ENCODE results near the gene COL4A5.
"Not testable (repeated sequence)": the region's sequence is repeated elsewhere in the genome, so short reads cannot be mapped to it uniquely, and the experiment has no call there.

COL4A5 gene

DNA sequence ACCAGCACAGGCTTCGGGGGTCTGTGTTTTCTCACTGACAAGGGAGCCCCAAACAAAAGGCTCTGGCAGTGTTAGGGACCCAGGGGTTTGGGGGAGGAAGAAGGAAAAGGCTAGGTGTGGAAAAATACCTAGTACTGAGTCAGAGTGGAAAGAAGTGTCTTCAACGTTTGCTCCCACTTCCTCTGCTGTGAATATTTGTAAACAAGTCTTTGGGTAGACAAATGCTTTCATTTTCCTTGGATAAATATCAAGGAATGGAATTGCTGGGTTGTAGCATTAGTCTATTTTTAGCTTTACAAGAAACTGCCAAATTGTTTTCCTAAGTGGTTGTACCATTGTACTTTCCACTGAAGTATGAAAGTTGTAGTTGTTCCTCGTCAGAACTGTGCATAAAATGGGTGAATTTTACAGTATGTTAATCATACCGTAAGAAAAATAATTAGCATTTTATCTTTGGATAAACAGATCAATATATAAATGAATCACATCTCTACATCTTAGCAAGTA, 17.4 kb downstream of the COL4A5 start:
- H3K4me3 ChIP-seq (ENCODE audit: low read depth in 1 of 2, low read length in 1 of 2): no peak overlapping the region
- H3K4me1 ChIP-seq (ENCODE audit: control insufficient read depth in 1 of 2, insufficient read depth in 1 of 2, low read depth in 1 of 2, low read length in 1 of 2): no peaks in the 10 kb centered on the region
- no peaks in the 10 kb centered on the region for H3K36me3 ChIP-seq
- H3K27me3 ChIP-seq: no peaks in the 10 kb centered on the region
- TF ChIP-seq, protein P1, sequence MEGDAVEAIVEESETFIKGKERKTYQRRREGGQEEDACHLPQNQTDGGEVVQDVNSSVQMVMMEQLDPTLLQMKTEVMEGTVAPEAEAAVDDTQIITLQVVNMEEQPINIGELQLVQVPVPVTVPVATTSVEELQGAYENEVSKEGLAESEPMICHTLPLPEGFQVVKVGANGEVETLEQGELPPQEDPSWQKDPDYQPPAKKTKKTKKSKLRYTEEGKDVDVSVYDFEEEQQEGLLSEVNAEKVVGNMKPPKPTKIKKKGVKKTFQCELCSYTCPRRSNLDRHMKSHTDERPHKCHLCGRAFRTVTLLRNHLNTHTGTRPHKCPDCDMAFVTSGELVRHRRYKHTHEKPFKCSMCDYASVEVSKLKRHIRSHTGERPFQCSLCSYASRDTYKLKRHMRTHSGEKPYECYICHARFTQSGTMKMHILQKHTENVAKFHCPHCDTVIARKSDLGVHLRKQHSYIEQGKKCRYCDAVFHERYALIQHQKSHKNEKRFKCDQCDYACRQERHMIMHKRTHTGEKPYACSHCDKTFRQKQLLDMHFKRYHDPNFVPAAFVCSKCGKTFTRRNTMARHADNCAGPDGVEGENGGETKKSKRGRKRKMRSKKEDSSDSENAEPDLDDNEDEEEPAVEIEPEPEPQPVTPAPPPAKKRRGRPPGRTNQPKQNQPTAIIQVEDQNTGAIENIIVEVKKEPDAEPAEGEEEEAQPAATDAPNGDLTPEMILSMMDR (IDR thresholded peaks at IDR 0.05): no peak
- no peaks in the 10 kb centered on the region for H3K9me3 ChIP-seq
- no peak overlapping the region for H3K27ac ChIP-seq

DNA sequence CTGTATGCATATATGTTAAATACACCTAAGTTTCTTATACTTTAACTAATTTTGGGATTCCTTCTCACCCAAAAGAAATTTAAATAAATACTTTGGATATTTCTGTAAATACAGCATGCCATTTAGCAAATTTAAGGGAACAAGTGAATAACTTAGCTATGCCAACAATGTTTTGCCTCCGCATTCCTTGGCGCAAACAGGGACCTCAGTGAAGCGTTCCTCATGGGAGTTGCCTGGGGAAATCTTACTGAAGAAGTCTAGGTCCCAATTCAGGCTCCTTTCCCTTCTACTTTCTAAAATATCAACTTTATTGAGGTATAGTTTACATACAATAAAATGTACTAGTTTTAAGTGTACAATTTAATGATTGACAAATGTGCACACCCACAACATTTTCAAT, 25.0 kb downstream of the COL4A5 start:
- Histone ChIP-seq H3K36me3 (no peaks in the 10 kb centered on the region), H3K4me3 (ENCODE audit: low read depth in 1 of 2, low read length in 1 of 2) (no peak overlapping the region), H3K27ac (no peak overlapping the region), H3K9me3 (no peaks in the 10 kb centered on the region), H3K27me3 (no peaks in the 10 kb centered on the region), H3K4me1 (ENCODE audit: control insufficient read depth in 1 of 2, insufficient read depth in 1 of 2, low read depth in 1 of 2, low read length in 1 of 2) (no peaks in the 10 kb centered on the region)
- TF ChIP-seq, protein P1 (IDR thresholded peaks at IDR 0.05): no peak

DNA sequence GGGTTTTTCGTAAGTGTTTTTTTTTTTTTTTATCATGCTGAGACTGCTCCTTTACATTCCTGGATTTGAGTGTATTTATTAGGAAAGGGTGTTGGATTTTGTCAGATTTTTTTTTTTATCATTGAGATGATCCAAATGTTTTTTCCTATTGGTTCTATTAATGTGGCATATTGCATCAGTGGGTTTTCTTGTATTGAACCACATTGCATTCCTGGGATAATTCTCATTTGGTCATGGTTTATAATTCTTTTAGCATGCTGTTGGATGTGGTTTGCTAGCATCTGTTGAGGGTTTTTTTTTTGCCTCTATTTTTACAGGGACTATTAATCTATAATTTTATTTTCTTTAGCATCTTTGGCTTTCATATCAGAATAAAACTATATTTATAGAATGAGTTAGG, 28.8 kb downstream of the COL4A5 start:
- no peaks in the 10 kb centered on the region for H3K36me3 ChIP-seq
- TF ChIP-seq, protein P1 (IDR thresholded peaks at IDR 0.05): no peak
- H3K9me3 ChIP-seq: no peaks in the 10 kb centered on the region
- H3K27ac ChIP-seq: no peak overlapping the region
- no peak overlapping the region for H3K4me3 ChIP-seq (ENCODE audit: low read depth in 1 of 2, low read length in 1 of 2)
- no peaks in the 10 kb centered on the region for H3K27me3 ChIP-seq
- H3K4me1 ChIP-seq (ENCODE audit: control insufficient read depth in 1 of 2, insufficient read depth in 1 of 2, low read depth in 1 of 2, low read length in 1 of 2): no peaks in the 10 kb centered on the region

DNA sequence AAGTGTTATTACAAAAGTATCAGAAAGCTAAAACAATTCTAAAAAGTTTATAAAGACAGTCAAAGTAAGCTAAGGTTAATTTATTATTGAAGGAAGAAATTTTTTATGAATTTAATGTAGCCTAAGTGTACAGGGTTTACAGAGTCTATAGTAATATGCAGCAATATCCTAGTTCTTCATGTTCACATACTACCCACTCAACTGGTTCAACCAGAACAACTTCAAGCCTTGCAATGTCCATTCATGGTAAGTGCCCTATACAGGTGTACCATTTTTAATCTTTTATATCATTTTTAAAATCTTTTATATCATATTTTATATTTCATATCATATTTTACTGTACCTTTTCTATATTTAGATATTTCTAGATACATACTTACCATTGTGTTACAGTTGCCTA, 34.3 kb downstream of the COL4A5 start:
- H3K27ac ChIP-seq: no peak overlapping the region
- no peaks in the 10 kb centered on the region for H3K9me3 ChIP-seq
- TF ChIP-seq, protein P1 (IDR thresholded peaks at IDR 0.05): no peak
- H3K36me3 ChIP-seq: no peaks in the 10 kb centered on the region
- no peaks in the 10 kb centered on the region for H3K4me1 ChIP-seq (ENCODE audit: control insufficient read depth in 1 of 2, insufficient read depth in 1 of 2, low read depth in 1 of 2, low read length in 1 of 2)
- no peaks in the 10 kb centered on the region for H3K27me3 ChIP-seq
- H3K4me3 ChIP-seq (ENCODE audit: low read depth in 1 of 2, low read length in 1 of 2): no peak overlapping the region

DNA sequence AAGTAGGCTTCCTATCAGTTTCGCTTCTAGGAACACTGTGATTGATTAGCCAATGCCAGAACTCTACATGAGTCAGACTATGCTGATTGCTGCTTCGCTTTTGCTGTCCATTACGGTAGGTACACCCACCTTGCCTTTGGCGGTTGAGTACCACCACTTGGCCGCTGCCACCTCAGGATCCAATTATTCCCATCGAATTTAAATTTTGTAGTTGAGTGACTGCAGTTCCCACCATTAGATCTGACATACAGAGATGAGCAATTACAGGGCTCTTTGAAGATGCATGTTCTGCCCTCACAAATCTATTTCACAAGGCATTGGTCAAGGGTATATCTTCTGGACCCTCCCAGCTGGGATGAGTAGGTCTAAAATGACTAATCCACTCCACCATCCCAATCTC, 41.9 kb downstream of the COL4A5 start:
- not testable (repeated sequence) for H3K27ac ChIP-seq; H3K4me3 ChIP-seq (ENCODE audit: low read depth in 1 of 2, low read length in 1 of 2); H3K4me1 ChIP-seq (ENCODE audit: control insufficient read depth in 1 of 2, insufficient read depth in 1 of 2, low read depth in 1 of 2, low read length in 1 of 2); H3K27me3 ChIP-seq; H3K9me3 ChIP-seq; H3K36me3 ChIP-seq

DNA sequence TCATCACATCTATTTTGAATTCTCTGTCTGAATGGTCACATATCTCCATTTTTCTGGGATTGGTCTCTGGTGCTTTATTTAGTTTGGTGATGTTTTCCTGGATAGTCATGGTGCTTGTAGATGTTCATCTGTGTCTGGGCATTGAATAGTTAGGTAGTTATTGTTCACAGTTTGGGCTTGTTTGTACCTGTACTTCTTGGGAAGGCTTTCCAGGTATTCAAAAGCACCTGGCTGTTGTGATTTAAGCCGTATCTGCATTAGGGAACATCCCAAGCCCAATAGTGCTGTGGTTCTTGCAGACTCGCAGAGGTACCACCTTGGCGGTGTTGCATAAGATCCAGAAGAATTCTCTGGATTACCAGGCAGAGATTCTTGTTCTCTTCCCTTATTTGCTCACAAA, 44.6 kb downstream of the COL4A5 start:
- Histone ChIP-seq H3K9me3 (no peaks in the 10 kb centered on the region), H3K27me3 (no peaks in the 10 kb centered on the region), H3K4me3 (ENCODE audit: low read depth in 1 of 2, low read length in 1 of 2) (no peak overlapping the region), H3K27ac (no peak overlapping the region), H3K36me3 (no peaks in the 10 kb centered on the region), H3K4me1 (ENCODE audit: control insufficient read depth in 1 of 2, insufficient read depth in 1 of 2, low read depth in 1 of 2, low read length in 1 of 2) (no peaks in the 10 kb centered on the region)
- TF ChIP-seq, protein P1 (IDR thresholded peaks at IDR 0.05): no peak
